ENCODE results near the gene ATPAF2.

ATPAF2 gene

DNA sequence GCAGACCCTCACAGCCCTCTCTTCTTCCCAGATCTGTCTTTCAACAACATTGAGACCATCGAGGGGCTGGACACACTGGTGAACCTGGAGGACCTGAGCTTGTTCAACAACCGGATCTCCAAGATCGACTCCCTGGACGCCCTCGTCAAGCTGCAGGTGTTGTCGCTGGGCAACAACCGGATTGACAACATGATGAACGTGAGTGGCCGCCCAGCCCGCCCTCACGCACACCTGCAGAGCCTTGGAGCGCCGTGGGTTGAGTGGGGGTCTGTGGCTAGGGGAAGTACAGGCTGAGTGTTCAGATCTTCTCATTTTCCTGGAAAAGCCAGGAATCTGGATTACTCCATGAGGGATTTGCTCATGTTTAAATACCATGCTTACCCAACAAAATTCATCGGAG lies 51.1 kb downstream of the ATPAF2 start:
- in situ Hi-C loops (cut with HindIII; ENCODE audit: low sequenced_read_pairs), result no loop called here

DNA sequence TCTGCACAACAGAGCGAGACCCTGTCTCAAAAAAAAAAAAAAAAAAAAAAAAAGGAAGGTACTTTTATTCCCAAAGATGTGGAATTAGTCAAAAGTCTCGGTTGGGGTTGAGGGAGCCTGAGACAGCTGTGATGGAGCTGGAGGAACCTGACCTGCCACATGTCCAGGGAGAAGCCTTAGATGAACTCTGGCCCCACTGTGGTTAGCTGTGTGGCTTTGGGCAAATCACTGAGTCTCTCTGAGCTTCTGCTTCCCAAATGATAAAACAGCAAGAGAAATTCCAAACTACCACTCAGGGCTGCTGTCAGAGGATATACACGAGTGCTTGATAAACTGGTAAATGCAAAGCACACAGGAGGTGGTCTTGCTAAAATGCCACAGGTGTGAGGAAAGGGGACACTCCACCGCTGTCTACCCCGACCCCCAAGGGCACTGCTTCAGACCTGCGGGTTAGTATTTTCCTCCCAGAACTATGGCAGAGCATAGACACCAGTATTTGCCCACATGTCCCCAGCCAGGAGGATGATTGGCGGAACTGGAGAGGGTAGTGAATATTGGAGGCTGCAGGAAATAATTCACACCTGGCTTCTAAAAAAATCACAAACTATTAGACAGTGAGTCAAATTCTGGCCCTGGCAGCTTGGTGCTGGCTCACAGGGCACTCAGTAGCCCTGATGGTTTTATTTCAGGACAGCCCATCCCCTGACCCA lies 51.6 kb downstream of the ATPAF2 start:
- in situ Hi-C loops (cut with HindIII; ENCODE audit: low sequenced_read_pairs), result no loop called here

DNA sequence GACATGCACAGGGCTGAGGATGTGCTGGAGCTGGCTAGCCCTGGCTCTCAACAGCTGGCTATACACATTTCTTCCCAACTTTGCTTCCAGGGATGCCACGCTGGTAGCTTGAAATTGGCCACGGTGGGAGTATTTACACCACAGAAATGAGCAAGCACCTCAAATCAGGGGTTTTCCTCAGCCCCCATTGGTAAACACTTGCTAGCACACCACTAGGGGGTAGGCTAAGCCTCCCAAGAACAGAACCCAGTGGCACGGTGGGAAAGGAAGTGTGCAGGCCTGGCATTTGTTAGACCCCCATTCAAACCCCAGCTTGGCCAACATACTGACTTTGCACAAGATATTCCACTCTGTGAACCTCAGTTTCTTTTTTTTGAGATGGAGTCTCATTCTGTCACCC lies 53.4 kb downstream of the ATPAF2 start:
- in situ Hi-C loops (cut with HindIII; ENCODE audit: low sequenced_read_pairs), result no loop called here

DNA sequence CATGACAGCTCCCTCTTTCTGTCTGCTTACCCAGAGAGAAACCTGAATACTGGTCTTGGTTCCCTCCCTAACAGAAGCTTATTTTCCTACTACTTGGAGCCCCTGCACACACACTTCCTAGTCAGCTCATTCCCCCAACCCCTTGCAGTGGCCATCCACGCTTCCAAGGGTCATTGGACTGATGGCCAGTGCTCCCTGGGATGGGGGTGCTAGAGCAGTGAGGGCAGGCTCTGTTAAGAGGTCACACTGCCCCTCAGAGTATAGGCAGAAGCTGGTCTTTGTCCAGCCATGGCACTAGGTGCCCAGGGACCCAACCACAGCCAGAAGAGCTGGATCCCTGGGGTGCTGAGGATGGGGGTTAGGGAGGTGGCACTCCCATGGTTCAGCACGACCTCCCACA lies 53.8 kb downstream of the ATPAF2 start:
- in situ Hi-C loops (cut with HindIII; ENCODE audit: low sequenced_read_pairs), result no loop called here

DNA sequence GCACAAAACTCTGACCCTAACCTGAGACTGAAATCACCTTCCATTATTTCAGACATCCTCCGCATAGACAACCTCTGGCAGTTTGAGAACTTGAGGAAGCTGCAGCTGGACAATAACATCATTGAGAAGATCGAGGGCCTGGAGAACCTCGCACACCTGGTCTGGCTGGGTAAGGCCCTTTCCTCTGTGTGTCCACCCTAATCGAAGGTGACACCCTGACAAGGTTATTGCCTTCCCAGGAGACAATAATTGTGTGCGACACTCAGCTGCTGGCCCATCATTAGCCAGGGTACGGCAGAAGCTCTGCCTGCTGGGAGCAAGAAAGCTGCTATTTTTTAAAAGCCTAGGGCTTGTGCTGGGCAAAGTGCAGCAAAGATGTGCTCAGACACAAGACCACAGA lies 55.2 kb downstream of the ATPAF2 start:
- in situ Hi-C loops (cut with HindIII; ENCODE audit: low sequenced_read_pairs), result no loop called here

DNA sequence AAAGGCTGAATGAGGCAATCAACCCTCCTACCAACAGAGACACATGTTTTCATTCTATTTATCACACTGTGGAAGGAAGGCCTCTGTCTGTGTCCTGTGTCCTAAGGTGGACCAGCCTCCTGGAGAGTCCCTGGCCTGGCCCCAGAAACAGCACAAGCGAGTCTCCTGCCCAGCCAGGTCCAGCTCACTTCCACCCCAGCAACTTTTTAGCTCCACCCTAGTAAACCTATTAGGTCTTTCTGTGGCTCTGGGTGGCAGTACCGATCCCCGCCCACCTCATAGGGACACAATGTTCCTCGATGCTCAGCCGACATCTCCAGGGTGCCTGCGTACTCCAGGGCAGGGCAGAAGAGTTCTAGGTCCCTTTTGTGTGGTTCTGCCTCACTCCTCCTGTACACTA lies 55.6 kb downstream of the ATPAF2 start:
- in situ Hi-C loops (cut with HindIII; ENCODE audit: low sequenced_read_pairs), result no loop called here

DNA sequence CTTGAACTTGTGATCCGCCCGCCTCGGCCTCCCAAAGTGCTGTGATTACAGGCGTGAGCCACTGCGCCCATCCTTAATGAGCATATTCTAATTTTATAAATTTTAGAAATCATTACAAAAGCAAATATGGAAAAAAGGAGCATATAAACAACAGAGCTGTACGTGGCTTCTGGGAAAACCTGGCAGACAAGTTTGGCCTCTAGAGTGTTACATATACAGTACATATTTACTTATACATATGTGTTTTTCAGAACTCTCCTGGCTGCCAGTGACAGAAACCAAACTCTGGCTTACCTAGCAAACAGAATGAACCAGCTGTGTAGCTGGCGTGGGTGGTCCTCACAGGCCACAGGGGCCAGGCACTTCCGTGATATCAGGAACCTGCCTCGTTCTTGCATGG lies 56.2 kb downstream of the ATPAF2 start:
- in situ Hi-C loops (cut with HindIII; ENCODE audit: low sequenced_read_pairs), result no loop called here

DNA sequence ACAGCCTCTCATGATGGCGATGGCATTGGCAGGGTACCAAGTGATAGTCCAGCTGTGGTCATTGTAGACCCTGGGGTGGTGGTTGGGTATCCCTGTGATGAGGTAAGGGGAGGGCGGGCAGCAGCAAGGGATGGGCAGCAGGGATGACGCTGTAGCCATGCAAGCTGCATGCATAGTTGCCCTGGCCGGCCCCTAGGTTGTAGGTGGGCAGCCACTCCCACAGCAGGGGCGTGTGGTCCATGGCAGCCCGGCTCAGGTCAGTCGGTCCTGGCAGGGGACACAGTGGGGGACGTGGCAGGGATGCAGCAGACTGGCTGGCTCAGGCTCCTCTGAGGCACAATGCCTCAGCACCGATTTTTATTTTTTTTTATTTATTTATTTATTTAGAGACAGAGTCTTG lies 57.6 kb downstream of the ATPAF2 start:
- in situ Hi-C loops (cut with HindIII; ENCODE audit: low sequenced_read_pairs), result no loop called here

DNA sequence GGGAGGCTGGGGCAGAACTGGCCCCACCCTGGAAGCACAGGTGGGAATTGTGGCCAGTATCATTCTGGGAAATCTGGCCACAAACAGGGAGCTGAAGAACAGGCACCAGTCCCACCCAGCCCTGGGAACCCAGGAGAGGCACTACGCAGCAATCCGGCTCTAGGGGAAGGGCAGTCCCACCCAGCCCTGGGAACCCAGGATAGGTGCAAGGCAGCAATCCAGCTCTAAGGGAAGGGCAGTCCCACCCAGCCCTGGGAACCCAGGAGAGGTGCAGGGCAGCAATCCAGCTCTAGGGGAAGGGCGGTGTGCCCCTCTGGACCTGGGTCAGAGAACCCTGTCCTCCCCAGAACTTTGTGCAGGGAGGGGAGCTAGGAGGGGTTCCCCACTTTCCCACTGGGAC lies 59.2 kb downstream of the ATPAF2 start:
- in situ Hi-C loops (cut with HindIII; ENCODE audit: low sequenced_read_pairs), result no loop called here

DNA sequence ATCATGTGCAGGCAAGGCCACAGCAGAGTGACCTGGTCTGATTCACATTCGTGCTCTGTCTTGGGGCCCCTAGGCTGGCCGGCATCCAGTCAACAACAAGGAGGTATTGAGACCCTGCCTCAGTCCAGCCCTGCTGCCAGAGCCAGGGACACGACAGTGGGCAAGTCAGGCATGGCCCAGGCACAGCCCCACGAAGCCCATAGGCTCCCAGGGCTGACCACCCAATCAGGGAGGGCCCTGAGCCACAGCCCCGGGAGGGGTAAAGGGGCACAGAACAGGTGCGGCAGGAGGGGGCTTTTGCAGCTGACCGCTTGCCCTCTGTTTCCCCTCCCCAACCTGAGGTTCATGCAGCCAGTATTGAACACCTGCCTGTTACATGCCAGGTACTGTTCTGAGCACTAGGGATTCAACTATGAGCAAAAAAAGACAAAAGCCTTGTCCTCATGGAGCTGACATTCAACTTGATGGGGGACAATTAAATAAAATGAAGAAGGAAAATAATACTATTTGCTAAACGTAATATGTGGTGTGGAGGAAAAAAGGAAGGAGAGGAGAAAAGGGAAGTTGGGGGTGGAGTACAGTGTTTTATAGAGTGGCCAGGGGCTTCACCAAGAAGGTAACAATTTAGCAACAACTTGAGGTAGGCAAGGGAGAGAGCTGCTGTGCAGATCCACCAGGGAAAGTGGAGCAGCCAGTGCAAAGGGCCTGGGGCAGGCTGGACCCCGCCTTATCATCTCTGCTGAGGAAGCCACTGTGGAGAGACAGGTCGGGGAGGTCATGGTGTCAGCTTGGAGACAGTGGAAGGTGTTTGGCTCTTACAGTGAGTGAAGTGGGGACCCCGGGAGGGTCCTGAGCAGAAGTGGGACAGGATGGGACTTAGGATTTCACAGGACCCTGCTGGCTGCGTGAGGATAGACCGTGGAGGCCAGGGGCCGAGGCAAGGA lies 60.2 kb downstream of the ATPAF2 start:
- in situ Hi-C loops (cut with HindIII; ENCODE audit: low sequenced_read_pairs), result no loop called here

DNA sequence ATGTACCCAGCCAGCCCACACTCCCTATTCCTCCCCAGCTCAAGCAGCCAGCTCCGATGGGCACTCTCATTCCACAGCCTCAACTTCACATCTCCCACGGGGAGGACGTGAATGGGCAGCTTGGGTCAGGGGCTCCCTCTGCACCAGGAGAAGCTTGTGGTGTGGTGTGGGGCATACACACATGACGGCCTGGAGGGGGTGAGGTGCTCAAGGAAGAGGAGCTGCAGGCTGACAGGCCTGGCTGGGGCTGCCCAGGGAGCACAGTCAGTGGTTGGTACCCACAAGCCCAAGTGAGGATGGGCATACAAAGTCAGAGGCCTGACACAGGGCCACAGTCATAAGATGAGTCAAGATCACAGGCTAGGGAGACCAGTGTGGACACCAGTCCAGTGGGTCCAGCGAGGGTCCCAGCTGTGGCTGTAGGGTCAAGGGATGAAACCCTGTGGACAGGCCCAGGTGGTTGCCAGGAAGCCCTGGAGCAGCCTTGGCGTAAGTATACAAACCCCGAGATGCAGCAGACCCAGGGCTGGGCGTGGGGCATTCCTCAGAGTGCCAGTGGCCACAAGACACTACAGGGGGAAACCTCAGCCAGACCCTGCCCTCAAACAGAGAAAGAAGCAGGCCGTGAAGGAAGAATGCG lies 61.9 kb downstream of the ATPAF2 start:
- in situ Hi-C loops (cut with HindIII; ENCODE audit: low sequenced_read_pairs), result no loop called here

DNA sequence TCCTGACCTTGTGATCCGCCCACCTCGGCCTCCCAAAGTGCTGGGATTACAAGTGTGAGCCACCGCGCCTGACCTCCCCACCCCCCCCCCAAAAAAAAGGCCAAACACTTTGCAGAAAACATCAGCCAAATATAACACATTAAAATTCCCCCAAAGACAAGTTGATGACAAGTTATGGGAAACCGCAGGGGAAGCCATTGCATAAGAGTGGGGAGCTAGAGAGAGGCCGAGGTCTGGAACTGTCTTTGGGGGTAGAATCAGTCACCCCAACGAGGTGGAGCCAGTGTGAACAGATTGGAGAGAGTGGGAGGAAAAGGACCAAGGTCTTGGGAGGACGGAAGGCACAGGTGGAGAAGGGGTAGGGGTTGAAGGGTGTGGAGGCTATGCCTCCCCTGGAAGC lies 63.5 kb downstream of the ATPAF2 start:
- in situ Hi-C loops (cut with HindIII; ENCODE audit: low sequenced_read_pairs), result no loop called here

DNA sequence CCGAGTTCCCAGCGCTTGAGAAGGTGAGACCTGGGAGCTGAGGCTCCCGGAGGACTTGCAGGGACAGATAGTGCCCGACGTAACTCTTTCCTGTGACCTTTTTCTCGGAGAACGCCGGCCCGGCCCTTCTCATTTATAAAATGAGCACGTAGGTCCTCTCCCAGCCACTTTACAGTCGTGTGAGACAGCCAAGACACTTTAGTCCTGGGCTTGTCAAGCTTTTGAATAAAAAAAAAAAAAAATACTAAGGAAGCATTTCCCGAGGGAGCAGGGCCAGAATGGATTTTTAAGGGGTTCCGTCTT lies 66.1 kb downstream of the ATPAF2 start:
- in situ Hi-C loops (cut with HindIII; ENCODE audit: low sequenced_read_pairs), result no loop called here

DNA sequence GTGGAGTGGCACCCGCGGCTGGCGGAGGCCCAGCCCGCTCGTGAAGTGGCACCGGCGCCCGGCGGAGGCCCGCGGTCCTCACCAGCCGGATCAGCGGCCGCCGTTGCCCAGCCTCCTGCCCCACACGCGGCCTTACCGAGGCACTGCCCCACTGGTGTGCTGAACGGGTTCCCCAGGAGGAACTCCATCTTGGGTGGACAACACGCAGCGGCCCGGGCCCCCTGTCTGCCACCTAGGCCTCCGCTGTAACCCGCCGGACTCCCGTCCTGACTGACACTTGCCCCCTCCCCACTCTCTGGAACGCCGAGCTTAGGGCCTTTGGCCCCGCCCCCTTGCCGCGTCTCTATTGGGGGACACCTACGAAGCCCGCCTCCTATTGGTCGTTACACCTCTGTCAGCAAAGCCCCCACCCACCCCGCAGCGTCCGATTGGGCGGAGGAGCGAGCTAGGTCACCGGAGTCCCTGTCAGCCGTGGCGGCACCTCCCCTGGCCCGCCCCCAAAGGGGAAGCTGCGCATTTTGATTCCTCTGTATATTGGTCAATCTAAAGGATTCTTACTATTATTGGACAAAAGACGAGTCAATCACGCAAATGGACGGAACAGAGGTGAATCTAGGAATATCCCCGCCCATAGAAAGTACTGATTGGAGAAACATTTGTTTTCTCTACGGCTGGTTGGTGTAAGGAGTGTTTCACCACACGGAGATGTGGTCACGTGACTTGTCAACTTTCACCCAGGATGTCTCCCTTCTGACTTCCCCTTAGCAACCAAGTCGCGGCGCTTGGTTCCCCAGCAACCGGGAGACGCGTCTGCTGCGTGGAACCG lies 66.6 kb downstream of the ATPAF2 start, which contains the start of the genes DRC3 and TOM1L2:
DRC3 (plus strand) TSS at position 737 of the 826 bp plus-strand sequence. CDS start 4,737 bp downstream, outside the sequence.
TOM1L2 (minus strand) TSS at position 275 of the 826 bp plus-strand sequence; CDS start at position 188, 87 bp downstream.
- in situ Hi-C loops (cut with HindIII; ENCODE audit: low sequenced_read_pairs), result no loop called here

DNA sequence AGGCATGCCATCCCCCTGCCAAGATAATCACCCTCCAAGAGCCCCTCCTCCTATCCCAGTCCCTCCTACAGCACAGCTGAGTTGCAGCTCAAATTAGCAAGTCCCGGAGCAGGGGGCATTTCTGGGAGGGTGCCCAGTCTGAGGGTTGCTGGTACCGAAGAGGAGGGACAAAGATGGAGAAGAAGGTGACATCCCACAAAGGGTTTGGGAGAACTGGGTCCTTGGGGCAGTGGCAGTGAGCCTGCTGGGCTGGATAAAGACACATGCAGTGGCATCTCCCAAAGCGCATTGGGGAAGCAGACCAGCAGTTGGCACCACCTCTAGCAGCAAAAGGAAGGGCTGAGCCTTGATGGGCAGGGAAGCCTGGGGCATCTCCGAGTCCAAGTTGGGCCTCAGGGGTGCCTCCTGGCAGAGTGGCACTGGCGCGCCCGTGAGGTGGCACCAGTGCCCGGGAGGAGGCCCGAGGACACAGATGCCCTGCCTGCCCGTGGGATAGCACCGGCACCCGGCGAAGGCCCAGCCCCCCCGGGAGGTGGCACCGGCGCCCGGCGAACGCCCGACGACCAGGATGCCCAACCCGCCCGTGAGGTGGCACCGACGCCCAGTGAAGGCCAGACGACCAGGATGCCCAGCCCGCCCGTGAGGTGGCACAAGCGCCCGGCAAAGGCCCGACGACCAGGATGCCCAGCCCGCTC lies 67.4 kb downstream of the ATPAF2 start:
- in situ Hi-C loops (cut with HindIII; ENCODE audit: low sequenced_read_pairs), result no loop called here

DNA sequence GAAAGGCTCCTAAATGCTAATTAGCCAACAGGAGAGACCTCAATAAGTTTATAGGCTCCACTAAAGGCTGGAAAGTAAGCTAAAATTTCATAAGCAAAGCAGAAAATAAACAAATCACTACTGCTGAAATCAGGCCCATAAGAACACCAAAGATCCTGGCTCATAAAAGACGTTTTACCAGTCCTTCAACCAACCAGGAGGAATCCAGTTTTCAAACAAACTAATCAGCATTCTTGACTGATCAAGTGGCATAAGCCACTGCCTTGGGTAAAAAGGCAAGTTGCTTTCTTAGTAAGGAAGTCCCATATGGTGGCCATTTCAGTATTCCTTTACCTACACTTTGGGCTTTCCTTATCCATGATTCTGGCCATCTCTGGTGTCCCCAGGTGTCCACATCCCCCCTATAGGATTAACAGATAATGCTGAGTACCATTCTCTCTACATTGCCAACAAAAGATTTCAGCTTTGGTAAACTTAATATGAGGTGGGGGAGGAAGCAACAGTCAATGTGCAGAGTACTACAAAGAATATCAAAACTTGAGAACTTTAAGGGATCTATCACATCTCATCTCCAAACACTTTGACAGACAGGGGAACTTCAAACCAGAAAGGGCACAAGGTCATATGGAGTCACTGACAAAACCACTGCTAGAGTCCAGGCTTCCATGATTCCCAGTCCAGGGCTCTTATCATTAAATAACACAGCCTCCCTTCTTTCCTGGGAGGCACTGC lies 68.1 kb downstream of the ATPAF2 start:
- in situ Hi-C loops (cut with HindIII; ENCODE audit: low sequenced_read_pairs), result no loop called here

Data from endothelial cell of hepatic sinusoid (primary cell).